Measurements from ENCODE around the gene BPTF. TPM values are rescaled to one million over a fixed set of nuclear protein-coding genes. Genes with fewer than 3 reads are reported as not detected.

The BPTF gene
- total and polyA plus RNA-seq, 2 of the 8 experiments (the other 6 are each of a cell fraction or from before 2014, with no cell fraction given): 107 to 228 TPM

- POLR2A ChIA-PET (ENCODE audit: partially characterized antibody): interaction anchor here (0.6 to 2.6 kb wide), 4 partner anchors 23 to 289 kb away, joined by 3 to 9 read pairs (median 4); no protein-coding TSS in a partner anchor
- no peaks in the 10 kb centered on the region for H3K4me1 ChIP-seq (replicated peaks in 1 of 4; ENCODE audit: control insufficient read depth in 3 of 4, insufficient read depth in 4 of 4, low read length in 3 of 4)
- no peak overlapping the region for H4K5ac ChIP-seq (ENCODE audit: insufficient read length, low read depth, low read length)
- DNase-seq (ENCODE audit: low read depth in 1 of 2, low spot score in 2 of 2): peak in 1 of 2 experiments; percentile 92
- FAIRE-seq: no peak
- H3K14ac ChIP-seq (ENCODE audit: insufficient read length): no peak overlapping the region
- H3K18ac ChIP-seq (ENCODE audit: extremely low read depth, low read length): 0 out of 2 replicates have a peak overlapping the region, but pooled peaks have one; percentile 5
- H3K23me2 ChIP-seq (ENCODE audit: low read depth, low read length): no peaks in the 10 kb centered on the region
- H3K4me2 ChIP-seq (ENCODE audit: insufficient read depth in 1 of 2, low read depth in 2 of 2, low read length in 2 of 2): peak overlapping the region in 1 of 2 experiments; percentile 14; a peak in 2 of 4 replicates
- no peak overlapping the region for H2AK5ac ChIP-seq (ENCODE audit: low read depth, low read length)
- H4K8ac ChIP-seq (ENCODE audit: extremely low read depth, insufficient read depth, low read length): peak overlapping the region; percentile 83; the same call in 1 of the 2 replicates
- H3K27me3 ChIP-seq (replicated peaks in 1 of 4; ENCODE audit: control insufficient read depth in 3 of 4, extremely low read depth in 1 of 4, insufficient read depth in 3 of 4, low read length in 3 of 4): no peaks in the 10 kb centered on the region
- no peaks in the 10 kb centered on the region for H3K79me2 ChIP-seq (ENCODE audit: control insufficient read depth in 1 of 2, insufficient read depth in 2 of 2, low read length in 2 of 2)
- no peak overlapping the region for H3K9ac ChIP-seq (replicated peaks in 1 of 4; ENCODE audit: extremely low read depth in 1 of 4, low read depth in 3 of 4, low read length in 3 of 4)
- no peak overlapping the region for H3K27ac ChIP-seq (ENCODE audit: low read depth, low read length)
- no peaks in the 10 kb centered on the region for H3K9me3 ChIP-seq (ENCODE audit: insufficient read depth in 2 of 2, low read depth in 1 of 2, low read length in 1 of 2)
- TF ChIP-seq RAD21 (IDR thresholded peaks at IDR 0.05 in 1 of 2, conservative IDR thresholded peaks at IDR 0.05 in 1 of 2; ENCODE audit: low read depth in 2 of 2, low read length in 2 of 2) (peak; percentile 51 to 56), YY1 (IDR thresholded peaks at IDR 0.05; ENCODE audit: low read depth, low read length) (peak; percentile 53; the same call in 1 of the 2 replicates), CEBPB (IDR thresholded peaks at IDR 0.05; ENCODE audit: low read depth, low read length) (no peak), MAX (IDR thresholded peaks at IDR 0.05) (peak; percentile 47; the same call in 1 of the 2 replicates), EGR1 (IDR thresholded peaks at IDR 0.05; ENCODE audit: borderline replicate concordance, low read depth, low read length) (no peak), CTCF (IDR thresholded peaks at IDR 0.05; ENCODE audit: control extremely low read depth in 1 of 3, insufficient read depth in 1 of 3, low read depth in 1 of 3, low read length in 3 of 3) (peak; percentile 67 to 85 (median 83))
- H3K4ac ChIP-seq (replicated peaks; ENCODE audit: insufficient read length, low read depth, low read length): no peak overlapping the region
- no peaks in the 10 kb centered on the region for H3K79me1 ChIP-seq (ENCODE audit: low read depth, low read length)
- H2BK120ac ChIP-seq (replicated peaks; ENCODE audit: low read depth, low read length): no peak overlapping the region
- peak overlapping the region; percentile 68; the same call in 1 of the 2 replicates for H2BK12ac ChIP-seq (ENCODE audit: low read depth, low read length)
- H2BK15ac ChIP-seq (ENCODE audit: low read length): no peak overlapping the region
- H2BK5ac ChIP-seq (ENCODE audit: low read depth, low read length): no peak overlapping the region
- peak overlapping the region in 1 of 4 experiments; percentile 33; a peak in 1 of 8 replicates for H3K4me3 ChIP-seq (ENCODE audit: extremely low read depth in 1 of 4, insufficient read depth in 2 of 4, low read depth in 3 of 4, low read length in 4 of 4)
- no peaks in the 10 kb centered on the region for H3K36me3 ChIP-seq (ENCODE audit: control insufficient read depth in 2 of 4, insufficient read depth in 4 of 4, low read length in 3 of 4)
- H3K23ac ChIP-seq (ENCODE audit: insufficient read length): no peak overlapping the region
- no peak overlapping the region for H3K56ac ChIP-seq (replicated peaks; ENCODE audit: insufficient read length, low read depth, low read length)
- H4K91ac ChIP-seq (replicated peaks; ENCODE audit: insufficient read length, low read length): no peak overlapping the region
- peak overlapping the region; percentile 100 for H2AFZ ChIP-seq (ENCODE audit: low read length)
- H2BK20ac ChIP-seq (ENCODE audit: low read length): no peak overlapping the region
- H4K20me1 ChIP-seq (replicated peaks in 1 of 2; ENCODE audit: control insufficient read depth in 1 of 2, insufficient read depth in 2 of 2, low read length in 2 of 2): no peaks in the 10 kb centered on the region
- CTCF ChIA-PET (ENCODE audit: partially characterized antibody): interaction anchor here (0.6 to 3.2 kb wide), 17 partner anchors 8 to 110 kb away, joined by 3 to 11 read pairs (median 4); partner anchors contain the start of gene C17orf58
- WGBS, 2 experiments (ENCODE audit: extremely low coverage in 1 of 2, insufficient coverage in 1 of 2, insufficient read length in 1 of 2, insufficient replicate concordance in 2 of 2, low coverage in 1 of 2, low lambda C conversion rate in 2 of 2, missing lambda C conversion rate in 1 of 2): 44% methylated on average over 20 of the region's 20 CpGs; no CpG with 5 or more reads in 1 of the 2 experiments
These were observed 185.9 kb downstream of the BPTF start for GRCh38 chr17:68011199-68011665.
